T-helper 17 cell (primary cell): ENCODE measurements around the gene LGR5. TPM values are rescaled to one million over a fixed set of nuclear protein-coding genes. Genes with fewer than 3 reads are reported as not detected.

ENCODE experiments used
- ATAC-seq: fragments of 150-1000 bp; cut with Tn5 transposase; 2 replicates; pipeline ENCODE4 v1.10.0; 2021; ENCODE audit warnings: mild to moderate bottlenecking, moderate library complexity
- DNase-seq, 3 donors: peaks; one replicate each; pipeline versions ENCODE4 v3.0.0 to v3.0.0-alpha.2; 2020 to 2021
- H3K9me3 ChIP-seq: one replicate; pipeline ENCODE4 v1.7.0; 2013; ENCODE audit warnings: low read length, mild to moderate bottlenecking; ENCODE audit not compliant: control insufficient read depth, poor library complexity, severe bottlenecking
- H3K27ac Mint-ChIP-seq: one replicate; pipeline ENCODE4 v1.8.0; 2022; ENCODE audit warnings: mild to moderate bottlenecking, moderate library complexity, mixed read lengths
- H3K27me3 Mint-ChIP-seq: one replicate; pipeline ENCODE4 v1.8.0; 2022; ENCODE audit warnings: mixed read lengths
- H3K36me3 Mint-ChIP-seq: one replicate; pipeline ENCODE4 v1.8.0; 2022; ENCODE audit warnings: low read depth, mixed read lengths
- H3K4me1 Mint-ChIP-seq: one replicate; pipeline ENCODE4 v1.8.0; 2022; ENCODE audit warnings: mild to moderate bottlenecking, mixed read lengths
- H3K4me3 Mint-ChIP-seq: one replicate; pipeline ENCODE4 v1.8.0; 2022; ENCODE audit warnings: mild to moderate bottlenecking, moderate library complexity, mixed read lengths
- total RNA-seq, 4 donors: library from RNA in 2 of 4; stranded (reverse) in 2 of 4; gene quantifications; one replicate each; pipeline ENCODE4 v1.2.3 and lab custom pipeline; 2022 to 2026

LGR5 gene
- total RNA-seq, 2 donors from 2014 or later = not detected

GRCh38 chr12:71517145-71517846 is 77.7 kb downstream of the LGR5 start:
- peaks cover 30% of the 10 kb centered on the region for H3K27me3 Mint-ChIP-seq
- ATAC-seq = no peak
- no peak overlapping the region for H3K27ac Mint-ChIP-seq
- DNase-seq = no peak
- no peak overlapping the region for H3K4me3 Mint-ChIP-seq
- H3K36me3 Mint-ChIP-seq = no peaks in the 10 kb centered on the region
- no peaks in the 10 kb centered on the region for H3K9me3 ChIP-seq
- no peaks in the 10 kb centered on the region for H3K4me1 Mint-ChIP-seq

- H3K9me3 ChIP-seq = no peaks in the 10 kb centered on the region
- no peaks in the 10 kb centered on the region for H3K36me3 Mint-ChIP-seq
- no peak for DNase-seq
These were observed 81.5 kb downstream of the LGR5 start for GRCh38 chr12:71521125-71521524.

GRCh38 chr12:71524626-71525025 is 85.0 kb downstream of the LGR5 start:
- no peak overlapping the region for H3K27ac Mint-ChIP-seq
- H3K4me1 Mint-ChIP-seq = peaks cover 2% of the 10 kb centered on the region
- no peaks in the 10 kb centered on the region for H3K36me3 Mint-ChIP-seq
- no peaks in the 10 kb centered on the region for H3K9me3 ChIP-seq
- ATAC-seq (no peak), DNase-seq (no peak)
- no peak overlapping the region for H3K4me3 Mint-ChIP-seq
- peaks cover 24% of the 10 kb centered on the region for H3K27me3 Mint-ChIP-seq

More at GRCh38 chr12:71521125-71521524, 81.5 kb downstream of the LGR5 start:
- Mint-ChIP-seq H3K27me3 (peaks cover 23% of the 10 kb centered on the region), H3K4me3 (no peak overlapping the region), H3K27ac (no peak overlapping the region), H3K4me1 (peaks cover 2% of the 10 kb centered on the region)
- ATAC-seq = no peak

GRCh38 chr12:71533703-71534102 is 94.1 kb downstream of the LGR5 start:
- Mint-ChIP-seq H3K4me1 (no peaks in the 10 kb centered on the region), H3K36me3 (peaks cover 2% of the 10 kb centered on the region), H3K27ac (no peak overlapping the region), H3K4me3 (no peak overlapping the region), H3K27me3 (peaks cover 21% of the 10 kb centered on the region)
- ATAC-seq (no peak), DNase-seq (no peak)
- H3K9me3 ChIP-seq = no peaks in the 10 kb centered on the region

GRCh38 chr12:71536279-71536938 is 96.8 kb downstream of the LGR5 start:
- ATAC-seq = no peak
- no peak overlapping the region for H3K27ac Mint-ChIP-seq
- peaks cover 27% of the 10 kb centered on the region for H3K27me3 Mint-ChIP-seq
- no peak for DNase-seq
- peaks cover 2% of the 10 kb centered on the region for H3K4me1 Mint-ChIP-seq
- no peak overlapping the region for H3K4me3 Mint-ChIP-seq
- peaks cover 2% of the 10 kb centered on the region for H3K36me3 Mint-ChIP-seq
- H3K9me3 ChIP-seq = no peaks in the 10 kb centered on the region

- H3K27me3 Mint-ChIP-seq = peaks cover 27% of the 10 kb centered on the region
- no peak for DNase-seq
- H3K27ac Mint-ChIP-seq = no peak overlapping the region
- no peaks in the 10 kb centered on the region for H3K9me3 ChIP-seq
- H3K36me3 Mint-ChIP-seq = peaks cover 2% of the 10 kb centered on the region
- no peak overlapping the region for H3K4me3 Mint-ChIP-seq
- no peak for ATAC-seq
- H3K4me1 Mint-ChIP-seq = peaks cover 2% of the 10 kb centered on the region
These were observed 97.5 kb downstream of the LGR5 start for GRCh38 chr12:71536939-71537622.

GRCh38 chr12:71538807-71539206 is 99.2 kb downstream of the LGR5 start:
- peaks cover 27% of the 10 kb centered on the region for H3K27me3 Mint-ChIP-seq
- H3K4me1 Mint-ChIP-seq = peaks cover 2% of the 10 kb centered on the region
- DNase-seq = no peak
- peaks cover 2% of the 10 kb centered on the region for H3K36me3 Mint-ChIP-seq
- H3K4me3 Mint-ChIP-seq = no peak overlapping the region
- no peak for ATAC-seq
- H3K27ac Mint-ChIP-seq = no peak overlapping the region
- no peaks in the 10 kb centered on the region for H3K9me3 ChIP-seq

- Mint-ChIP-seq H3K4me1 (peaks cover 2% of the 10 kb centered on the region), H3K4me3 (no peak overlapping the region), H3K27ac (no peak overlapping the region), H3K27me3 (peaks cover 25% of the 10 kb centered on the region), H3K36me3 (no peaks in the 10 kb centered on the region)
- ATAC-seq = no peak
- no peaks in the 10 kb centered on the region for H3K9me3 ChIP-seq
- DNase-seq = no peak
These were observed 102.0 kb downstream of the LGR5 start for GRCh38 chr12:71541583-71541982.

GRCh38 chr12:71546322-71546861 is 106.8 kb downstream of the LGR5 start:
- H3K27ac Mint-ChIP-seq = no peak overlapping the region
- peaks cover 7% of the 10 kb centered on the region for H3K27me3 Mint-ChIP-seq
- no peaks in the 10 kb centered on the region for H3K36me3 Mint-ChIP-seq
- no peak overlapping the region for H3K4me3 Mint-ChIP-seq
- no peaks in the 10 kb centered on the region for H3K4me1 Mint-ChIP-seq
- H3K9me3 ChIP-seq = no peaks in the 10 kb centered on the region
- DNase-seq = no peak
- ATAC-seq = no peak

GRCh38 chr12:71548893-71549292 is 109.3 kb downstream of the LGR5 start:
- no peak for ATAC-seq
- Mint-ChIP-seq H3K36me3 (no peaks in the 10 kb centered on the region), H3K4me1 (no peaks in the 10 kb centered on the region)

GRCh38 chr12:71551529-71551928 is 111.9 kb downstream of the LGR5 start:
- no peak overlapping the region for H3K27ac Mint-ChIP-seq
- H3K36me3 Mint-ChIP-seq = no peaks in the 10 kb centered on the region
- DNase-seq (no peak), ATAC-seq (no peak)
- no peaks in the 10 kb centered on the region for H3K9me3 ChIP-seq
- H3K4me1 Mint-ChIP-seq = no peaks in the 10 kb centered on the region
- peaks cover 5% of the 10 kb centered on the region for H3K27me3 Mint-ChIP-seq
- H3K4me3 Mint-ChIP-seq = no peak overlapping the region

More at GRCh38 chr12:71548893-71549292, 109.3 kb downstream of the LGR5 start:
- no peaks in the 10 kb centered on the region for H3K9me3 ChIP-seq
- no peak for DNase-seq
- Mint-ChIP-seq H3K27ac (no peak overlapping the region), H3K4me3 (no peak overlapping the region), H3K27me3 (peaks cover 5% of the 10 kb centered on the region)

- DNase-seq (no peak), ATAC-seq (no peak)
- H3K36me3 Mint-ChIP-seq = no peaks in the 10 kb centered on the region
- no peak overlapping the region for H3K4me3 Mint-ChIP-seq
- no peaks in the 10 kb centered on the region for H3K9me3 ChIP-seq
- no peak overlapping the region for H3K27ac Mint-ChIP-seq
- H3K4me1 Mint-ChIP-seq = no peaks in the 10 kb centered on the region
- H3K27me3 Mint-ChIP-seq = peaks cover 5% of the 10 kb centered on the region
These were observed 113.3 kb downstream of the LGR5 start for GRCh38 chr12:71552728-71553501.

- H3K4me3 Mint-ChIP-seq = no peak overlapping the region
- H3K36me3 Mint-ChIP-seq = no peaks in the 10 kb centered on the region
- no peak for ATAC-seq
- no peak overlapping the region for H3K27ac Mint-ChIP-seq
- no peaks in the 10 kb centered on the region for H3K9me3 ChIP-seq
- no peak for DNase-seq
- H3K4me1 Mint-ChIP-seq = no peaks in the 10 kb centered on the region
- peaks cover 8% of the 10 kb centered on the region for H3K27me3 Mint-ChIP-seq
These were observed 115.6 kb downstream of the LGR5 start for GRCh38 chr12:71555191-71555590.
